ENCODE data around the gene KCNMB4. TPM values are rescaled to one million over a fixed set of nuclear protein-coding genes. Genes with fewer than 3 reads are reported as not detected.
A peak's percentile ranks its signal among the peaks of the same experiment; 100 is the strongest.

KCNMB4 gene
- total and polyA plus RNA-seq, 2 donors (not counting 1 experiment from before 2014, with no cell fraction given) = 0.66 to 0.67 TPM

DNA sequence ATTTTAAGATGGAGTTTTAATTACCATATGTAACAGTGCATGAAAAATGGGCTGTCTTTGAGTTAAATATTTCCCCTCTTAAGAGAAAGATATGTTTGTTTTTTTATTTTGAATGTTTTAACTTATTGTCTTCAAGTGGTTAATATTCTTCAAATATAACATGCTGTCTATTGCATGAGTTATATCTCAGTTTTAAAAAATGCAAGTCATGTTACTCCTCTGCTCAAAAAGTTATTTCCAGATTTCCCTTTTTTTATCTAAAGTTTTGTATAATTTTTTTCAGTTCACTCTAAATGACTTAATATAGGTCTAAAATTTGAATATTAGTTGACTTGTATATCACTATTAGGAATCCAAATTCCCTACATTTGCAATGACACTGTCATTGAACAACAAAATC, 5.9 kb upstream of the KCNMB4 start:
- H3K79me2 ChIP-seq (ENCODE audit: control insufficient read depth, insufficient read depth, low read length) = no peaks in the 10 kb centered on the region
- no peak for ATAC-seq (ENCODE audit: low read depth)
- intact Hi-C loops (cut with micrococcal nuclease) = no loop called here

DNA sequence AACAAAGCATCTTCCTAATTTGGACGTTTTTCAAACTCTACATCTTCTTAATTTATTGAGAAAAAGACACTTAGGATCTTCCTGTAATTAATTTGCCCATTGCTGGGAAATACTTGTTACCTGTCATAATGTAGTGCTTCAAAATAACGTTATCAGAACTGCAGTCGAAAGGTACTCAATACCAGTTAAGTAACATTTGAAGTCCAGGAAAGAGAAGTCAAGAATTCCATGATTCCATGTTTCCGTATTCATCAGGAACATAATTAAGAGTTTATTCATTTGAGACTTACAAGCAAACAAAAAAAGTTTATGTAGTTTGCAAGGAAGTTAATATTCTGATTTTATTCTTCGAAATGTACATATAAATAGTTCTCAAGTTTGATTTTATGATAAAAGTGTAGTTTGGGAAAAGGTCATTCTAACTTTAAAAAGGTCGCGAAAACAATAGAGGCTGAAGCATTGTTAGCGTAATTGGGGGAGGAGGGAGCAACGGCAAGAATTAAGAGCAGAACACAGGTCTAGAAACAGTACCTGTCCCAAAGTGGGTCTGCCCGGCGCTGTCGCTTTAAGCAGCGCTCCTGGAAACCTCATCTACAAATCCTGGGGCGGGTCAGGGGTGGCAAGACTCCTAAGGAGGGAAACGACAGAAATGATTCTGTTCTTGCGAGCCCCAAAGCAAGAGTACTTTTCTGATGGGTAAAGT, 1.2 kb upstream of the KCNMB4 start:
- no peak overlapping the region for H3K27ac Mint-ChIP-seq

More for the DNA sequence above, 5.9 kb upstream of the KCNMB4 start:
- no peaks in the 10 kb centered on the region for H3K36me3 ChIP-seq (replicated peaks in 1 of 2; ENCODE audit: control extremely low read depth in 1 of 2, control insufficient read depth in 1 of 2, extremely low read depth in 1 of 2, insufficient read depth in 2 of 2, low read length in 1 of 2)
- no peaks in the 10 kb centered on the region for H4K20me1 ChIP-seq (ENCODE audit: control insufficient read depth, insufficient read depth, low read length, poor library complexity, severe bottlenecking)
- no peak for DNase-seq
- CTCF ChIA-PET = interaction anchor here (0.8 kb wide), 1 partner anchor 1386 kb away, joined by 6 read pairs; no protein-coding TSS in a partner anchor
- H3K27me3 ChIP-seq (replicated peaks in 1 of 4; ENCODE audit: control extremely low read depth in 1 of 4, control insufficient read depth in 3 of 4, insufficient read depth in 4 of 4, low read length in 3 of 4) = peaks cover 0 to 7% (median 5%) of the 10 kb centered on the region in 4 experiments
- no peak for TF ChIP-seq EZH2 (IDR thresholded peaks at IDR 0.05; ENCODE audit: borderline replicate concordance, insufficient read depth, low read depth, low read length, poor library complexity, severe bottlenecking)
- TF ChIP-seq, protein P1, sequence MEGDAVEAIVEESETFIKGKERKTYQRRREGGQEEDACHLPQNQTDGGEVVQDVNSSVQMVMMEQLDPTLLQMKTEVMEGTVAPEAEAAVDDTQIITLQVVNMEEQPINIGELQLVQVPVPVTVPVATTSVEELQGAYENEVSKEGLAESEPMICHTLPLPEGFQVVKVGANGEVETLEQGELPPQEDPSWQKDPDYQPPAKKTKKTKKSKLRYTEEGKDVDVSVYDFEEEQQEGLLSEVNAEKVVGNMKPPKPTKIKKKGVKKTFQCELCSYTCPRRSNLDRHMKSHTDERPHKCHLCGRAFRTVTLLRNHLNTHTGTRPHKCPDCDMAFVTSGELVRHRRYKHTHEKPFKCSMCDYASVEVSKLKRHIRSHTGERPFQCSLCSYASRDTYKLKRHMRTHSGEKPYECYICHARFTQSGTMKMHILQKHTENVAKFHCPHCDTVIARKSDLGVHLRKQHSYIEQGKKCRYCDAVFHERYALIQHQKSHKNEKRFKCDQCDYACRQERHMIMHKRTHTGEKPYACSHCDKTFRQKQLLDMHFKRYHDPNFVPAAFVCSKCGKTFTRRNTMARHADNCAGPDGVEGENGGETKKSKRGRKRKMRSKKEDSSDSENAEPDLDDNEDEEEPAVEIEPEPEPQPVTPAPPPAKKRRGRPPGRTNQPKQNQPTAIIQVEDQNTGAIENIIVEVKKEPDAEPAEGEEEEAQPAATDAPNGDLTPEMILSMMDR (IDR thresholded peaks at IDR 0.05) = no peak
- H3K4me1 ChIP-seq (ENCODE audit: control insufficient read depth in 2 of 2, insufficient read depth in 2 of 2, low read length in 2 of 2) = peaks cover 4 to 6% of the 10 kb centered on the region in 2 donors
- Mint-ChIP-seq H3K27me3 (peaks cover 6% of the 10 kb centered on the region), H3K4me1 (peaks cover 3% of the 10 kb centered on the region), H3K9me3 (ENCODE audit: insufficient read depth) (no peaks in the 10 kb centered on the region), H3K27ac (no peak overlapping the region), H3K4me3 (no peak overlapping the region)
- no peak overlapping the region for H3K4me2 ChIP-seq (replicated peaks; ENCODE audit: low read depth, low read length, poor library complexity, severe bottlenecking)
- POLR2A ChIA-PET = no interaction called here
- no peak overlapping the region for H3K27ac ChIP-seq (ENCODE audit: low read length in 2 of 2)
- H2AFZ ChIP-seq (ENCODE audit: insufficient read depth, low read depth, low read length, poor library complexity, severe bottlenecking) = no peak overlapping the region
- no peak overlapping the region for H3K4me3 ChIP-seq (ENCODE audit: control extremely low read depth in 1 of 5, extremely low read depth in 1 of 5, insufficient read depth in 1 of 5, low read depth in 2 of 5, low read length in 4 of 5)
- H3K9ac ChIP-seq (ENCODE audit: low read length) = no peak overlapping the region
- H3K9me3 ChIP-seq (ENCODE audit: control extremely low read depth in 1 of 3, control insufficient read depth in 2 of 3, insufficient read depth in 1 of 3, low read length in 2 of 3) = no peaks in the 10 kb centered on the region

More for the DNA sequence above, 1.2 kb upstream of the KCNMB4 start:
- peak overlapping the region in 4 of 5 experiments; percentile 74 to 93 (median 76) for H3K4me3 ChIP-seq (ENCODE audit: control extremely low read depth in 1 of 5, extremely low read depth in 1 of 5, insufficient read depth in 1 of 5, low read depth in 2 of 5, low read length in 4 of 5)
- H3K79me2 ChIP-seq (ENCODE audit: control insufficient read depth, insufficient read depth, low read length) = no peaks in the 10 kb centered on the region
- H3K4me1 ChIP-seq (ENCODE audit: control insufficient read depth in 2 of 2, insufficient read depth in 2 of 2, low read length in 2 of 2) = peaks cover 17 to 18% of the 10 kb centered on the region in 2 donors
- H4K20me1 ChIP-seq (ENCODE audit: control insufficient read depth, insufficient read depth, low read length, poor library complexity, severe bottlenecking) = no peaks in the 10 kb centered on the region
- H2AFZ ChIP-seq (ENCODE audit: insufficient read depth, low read depth, low read length, poor library complexity, severe bottlenecking) = peak overlapping the region; percentile 88
- ATAC-seq (ENCODE audit: low read depth) (no peak), DNase-seq (no peak)
- no peak overlapping the region for H3K27ac ChIP-seq (ENCODE audit: low read length in 2 of 2)
- H3K9ac ChIP-seq (ENCODE audit: low read length) = peak overlapping the region; percentile 77
- H3K4me2 ChIP-seq (replicated peaks; ENCODE audit: low read depth, low read length, poor library complexity, severe bottlenecking) = peak overlapping the region; percentile 93
- intact Hi-C loops (cut with micrococcal nuclease) = loop anchor here (5.0 kb wide), 1 partner anchor 628 kb away; the partner anchor contains the start of gene RAB3IP
- no peak for TF ChIP-seq EZH2 (IDR thresholded peaks at IDR 0.05; ENCODE audit: borderline replicate concordance, insufficient read depth, low read depth, low read length, poor library complexity, severe bottlenecking)
- TF ChIP-seq, protein P1 (IDR thresholded peaks at IDR 0.05) = no peak
- no peaks in the 10 kb centered on the region for H3K36me3 ChIP-seq (replicated peaks in 1 of 2; ENCODE audit: control extremely low read depth in 1 of 2, control insufficient read depth in 1 of 2, extremely low read depth in 1 of 2, insufficient read depth in 2 of 2, low read length in 1 of 2)
- WGBS (ENCODE audit: insufficient coverage) = 5% methylated on average over 9 of the region's 16 CpGs
- no peaks in the 10 kb centered on the region for H3K9me3 Mint-ChIP-seq (ENCODE audit: insufficient read depth)
- H3K27me3 ChIP-seq (replicated peaks in 1 of 4; ENCODE audit: control extremely low read depth in 1 of 4, control insufficient read depth in 3 of 4, insufficient read depth in 4 of 4, low read length in 3 of 4) = peaks cover 0 to 13% (median 9%) of the 10 kb centered on the region in 4 experiments
- peak overlapping the region; percentile 83 for H3K4me3 Mint-ChIP-seq
- ChIA-PET POLR2A (no interaction called here), CTCF (no interaction called here)
- H3K27me3 Mint-ChIP-seq = peaks cover 6% of the 10 kb centered on the region
- H3K4me1 Mint-ChIP-seq = peaks cover 18% of the 10 kb centered on the region
- no peaks in the 10 kb centered on the region for H3K9me3 ChIP-seq (ENCODE audit: control extremely low read depth in 1 of 3, control insufficient read depth in 2 of 3, insufficient read depth in 1 of 3, low read length in 2 of 3)

Measured in B cell (primary cell).